Measurements from ENCODE around the gene NUP133.
"Not testable (repeated sequence)": the region's sequence is repeated elsewhere in the genome, so short reads cannot be mapped to it uniquely, and the experiment has no call there.

NUP133 gene

DNA sequence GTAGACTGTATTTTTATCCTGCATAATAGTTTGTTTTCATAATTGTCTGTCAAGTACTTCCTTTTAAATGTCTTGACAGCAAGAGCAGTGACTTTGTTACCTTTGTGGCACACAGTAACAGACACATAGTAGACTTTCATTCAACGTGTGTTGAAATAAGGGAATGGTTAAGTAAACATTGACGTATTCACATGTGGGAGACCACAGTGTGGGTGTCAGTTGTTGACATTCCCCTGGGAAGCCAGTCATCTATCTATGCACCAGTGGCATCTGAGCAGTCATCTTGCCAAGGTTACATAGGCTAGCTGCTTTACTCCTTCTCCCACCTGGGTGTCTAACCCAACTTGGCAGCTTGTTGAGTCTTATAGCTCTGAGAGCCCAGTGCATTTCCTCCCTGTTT, 1.4 kb upstream of the NUP133 start:
- in situ Hi-C loops (cut with HindIII; ENCODE audit: low sequenced_read_pairs), result no loop called here

DNA sequence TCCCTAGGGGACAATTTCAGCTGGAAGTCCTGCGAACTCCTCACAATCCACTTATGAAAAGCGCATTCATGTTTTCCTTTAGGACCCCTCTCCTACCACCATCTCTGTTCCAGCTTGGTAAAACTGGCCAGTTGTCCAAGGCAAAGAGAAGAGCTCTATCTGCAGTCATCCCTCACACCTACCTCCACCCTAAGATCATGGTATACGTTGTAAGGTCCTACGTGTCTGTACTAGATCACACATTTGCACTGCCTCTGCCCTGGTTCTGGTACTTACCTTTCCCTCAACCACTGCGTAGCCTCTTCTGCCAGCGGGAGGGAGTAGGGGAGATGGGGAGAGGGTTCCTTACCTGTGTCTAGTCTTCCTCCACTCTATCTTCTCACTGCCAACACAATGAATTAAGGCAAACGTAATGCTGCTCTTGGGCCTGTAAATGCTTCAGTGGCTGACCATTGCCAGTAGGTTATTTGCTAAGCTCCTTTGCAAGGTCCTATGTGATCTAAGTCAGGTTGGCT, 739 bp upstream of the NUP133 start:
- in situ Hi-C loops (cut with HindIII; ENCODE audit: low sequenced_read_pairs), result no loop called here

GRCh38 chr1:229507502-229507901, 639 bp downstream of the NUP133 start:
- in situ Hi-C loops (cut with HindIII; ENCODE audit: low sequenced_read_pairs), result no loop called here

DNA sequence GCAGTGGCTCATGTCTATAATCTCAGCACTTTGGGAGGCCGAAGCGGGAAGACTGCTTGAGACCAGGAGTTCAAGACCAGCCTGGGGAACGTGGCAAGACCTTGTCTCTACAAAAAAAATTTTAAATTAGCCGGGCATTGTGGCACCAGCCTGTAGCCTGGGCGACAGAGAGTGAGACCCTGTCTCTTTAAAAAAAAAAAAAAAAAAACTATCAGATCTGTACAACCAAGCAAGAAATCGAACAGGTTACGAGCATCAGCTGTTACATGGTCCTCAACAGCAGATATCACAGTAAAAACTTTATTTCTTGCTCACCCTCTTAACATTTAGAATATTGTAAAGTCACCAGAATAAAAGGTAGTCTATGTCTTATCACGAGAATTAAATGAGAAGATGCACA, 1.5 kb downstream of the NUP133 start:
- in situ Hi-C loops (cut with HindIII; ENCODE audit: low sequenced_read_pairs), result no loop called here

DNA sequence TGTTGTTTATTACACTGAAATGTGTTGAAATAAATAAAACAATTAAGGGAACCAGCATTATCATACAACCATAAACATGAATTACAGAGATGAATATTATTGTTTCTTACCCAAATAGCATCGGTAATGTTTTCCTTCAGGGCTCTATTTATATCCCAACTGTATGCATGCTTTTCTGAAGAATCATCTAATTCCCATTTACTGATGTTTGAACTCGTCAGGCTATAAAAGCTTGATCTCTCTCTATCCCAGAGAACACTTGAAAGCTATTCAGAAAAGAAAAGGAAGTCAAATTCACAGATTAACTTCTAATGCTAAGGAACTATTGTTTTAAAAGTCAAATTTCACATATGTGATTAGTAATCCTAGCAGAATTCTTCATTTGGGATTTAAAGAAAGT, 12.4 kb downstream of the NUP133 start:
- in situ Hi-C loops (cut with HindIII; ENCODE audit: low sequenced_read_pairs), result loop anchor here (10.0 kb wide), 1 partner anchor 171 kb away; no protein-coding TSS in a partner anchor

DNA sequence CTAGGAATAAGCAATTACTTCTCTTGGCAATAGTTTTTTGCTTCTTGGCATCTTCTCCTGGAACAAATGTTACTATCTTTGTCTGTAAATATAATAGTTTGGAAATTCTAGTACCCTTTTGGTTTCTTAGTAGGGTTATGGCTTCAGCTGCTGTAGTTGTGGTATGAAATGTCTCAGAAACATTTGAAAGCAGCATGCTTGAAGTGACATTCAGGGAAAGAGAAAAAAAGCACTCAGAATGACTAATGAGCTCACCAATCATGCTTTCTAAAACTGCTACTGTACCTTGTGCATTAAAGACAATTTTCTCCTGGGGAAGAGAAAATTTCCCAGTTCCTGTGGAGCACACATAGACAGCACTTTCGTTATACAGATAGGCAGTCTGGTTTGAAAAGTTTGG, 21.0 kb downstream of the NUP133 start:
- in situ Hi-C loops (cut with HindIII; ENCODE audit: low sequenced_read_pairs), result no loop called here

DNA sequence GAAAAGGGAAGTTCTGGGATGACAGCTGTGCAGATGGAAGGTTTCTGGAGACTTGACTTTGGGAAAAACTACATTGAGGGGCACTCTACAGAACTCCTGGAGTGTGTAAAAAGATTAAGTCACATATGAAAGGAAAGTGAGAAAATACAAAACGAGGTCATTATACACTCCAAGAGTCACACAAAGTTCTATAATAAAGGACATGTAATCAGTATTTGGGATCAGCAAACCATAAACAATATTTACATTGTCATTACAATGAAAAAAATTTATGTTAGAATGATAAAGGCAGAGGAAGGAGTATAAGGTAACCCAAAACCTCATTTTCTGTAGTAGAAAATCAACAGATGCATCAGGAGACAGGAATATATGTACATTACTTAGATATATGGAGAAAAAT, 22.8 kb downstream of the NUP133 start:
- in situ Hi-C loops (cut with HindIII; ENCODE audit: low sequenced_read_pairs), result no loop called here

- in situ Hi-C loops (cut with HindIII; ENCODE audit: low sequenced_read_pairs), result no loop called here
These were observed 25.6 kb downstream of the NUP133 start for GRCh38 chr1:229482511-229482910.

GRCh38 chr1:229480495-229480894, 27.6 kb downstream of the NUP133 start:
- in situ Hi-C loops (cut with HindIII; ENCODE audit: low sequenced_read_pairs), result no loop called here

GRCh38 chr1:229479660-229480399, 28.3 kb downstream of the NUP133 start:
- in situ Hi-C loops (cut with HindIII; ENCODE audit: low sequenced_read_pairs), result no loop called here

GRCh38 chr1:229478852-229479251, 29.3 kb downstream of the NUP133 start:
- in situ Hi-C loops (cut with HindIII; ENCODE audit: low sequenced_read_pairs), result no loop called here

DNA sequence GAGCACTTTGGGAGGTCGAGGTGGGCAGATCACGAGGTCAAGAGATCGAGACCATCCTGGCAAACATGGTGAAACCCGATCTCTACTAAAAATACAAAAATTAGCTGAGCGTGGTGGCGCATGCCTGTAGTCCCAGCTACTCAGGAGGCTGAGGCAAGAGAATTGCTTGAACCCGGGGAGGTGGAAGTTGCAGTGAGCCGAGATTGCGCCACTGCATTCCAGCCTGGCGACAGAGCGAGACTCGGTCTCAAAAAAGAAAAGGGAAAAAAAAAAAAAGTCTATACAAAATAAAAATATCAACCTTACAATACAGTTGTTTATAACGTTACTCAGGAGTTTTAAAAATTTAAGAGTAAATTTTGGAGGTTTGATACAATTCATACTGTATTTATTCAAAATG, 32.3 kb downstream of the NUP133 start:
- in situ Hi-C loops (cut with HindIII; ENCODE audit: low sequenced_read_pairs), result not testable (repeated sequence)

- in situ Hi-C loops (cut with HindIII; ENCODE audit: low sequenced_read_pairs), result no loop called here
These were observed 33.6 kb downstream of the NUP133 start for GRCh38 chr1:229474509-229474908.

DNA sequence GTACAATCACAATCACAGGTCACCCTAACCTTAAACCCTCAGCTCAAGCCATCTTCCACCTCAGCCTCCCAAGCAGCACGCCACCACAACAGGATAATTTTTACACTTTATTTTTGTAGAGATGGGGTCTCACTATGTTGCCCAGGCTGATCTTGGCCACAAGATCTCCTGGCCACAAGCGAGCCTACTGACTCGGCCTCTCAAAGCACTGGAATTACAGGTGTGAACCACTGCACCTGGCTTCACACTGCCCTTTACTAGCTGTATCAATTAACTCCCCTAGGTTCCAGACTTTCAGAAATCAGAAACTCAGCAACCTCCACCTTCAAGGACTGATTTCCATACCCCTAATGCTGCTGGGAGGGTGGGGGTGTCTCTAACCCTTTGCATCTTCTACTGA, 37.0 kb downstream of the NUP133 start:
- in situ Hi-C loops (cut with HindIII; ENCODE audit: low sequenced_read_pairs), result no loop called here

- in situ Hi-C loops (cut with HindIII; ENCODE audit: low sequenced_read_pairs), result no loop called here
These were observed 37.6 kb downstream of the NUP133 start for GRCh38 chr1:229470406-229471043.

GRCh38 chr1:229466887-229467286, 41.3 kb downstream of the NUP133 start:
- in situ Hi-C loops (cut with HindIII; ENCODE audit: low sequenced_read_pairs), result no loop called here

GRCh38 chr1:229464672-229465071, 43.5 kb downstream of the NUP133 start:
- in situ Hi-C loops (cut with HindIII; ENCODE audit: low sequenced_read_pairs), result no loop called here

- in situ Hi-C loops (cut with HindIII; ENCODE audit: low sequenced_read_pairs), result no loop called here
These were observed 47.0 kb downstream of the NUP133 start for GRCh38 chr1:229461032-229461668.

GRCh38 chr1:229459815-229460214, 48.3 kb downstream of the NUP133 start:
- in situ Hi-C loops (cut with HindIII; ENCODE audit: low sequenced_read_pairs), result no loop called here

DNA sequence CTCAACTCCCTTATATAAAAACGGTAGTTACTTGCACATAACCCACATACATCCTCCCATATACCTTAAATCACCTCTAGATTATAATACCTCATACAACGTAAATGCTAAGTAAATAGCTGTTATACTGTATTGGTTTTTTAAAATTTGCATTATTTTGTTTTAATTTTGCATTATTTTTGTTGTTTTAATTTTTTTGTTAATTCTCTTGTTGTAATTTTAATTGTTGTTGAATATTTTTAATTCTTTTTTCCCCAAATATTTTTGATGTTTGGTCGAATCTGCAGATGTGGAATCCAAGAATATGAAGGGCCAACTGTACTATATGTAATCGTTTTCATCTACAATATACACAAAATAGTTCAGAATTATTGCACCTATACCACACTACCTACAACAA, 50.7 kb downstream of the NUP133 start:
- in situ Hi-C loops (cut with HindIII; ENCODE audit: low sequenced_read_pairs), result no loop called here

- in situ Hi-C loops (cut with HindIII; ENCODE audit: low sequenced_read_pairs), result no loop called here
These were observed 52.1 kb downstream of the NUP133 start for GRCh38 chr1:229456016-229456415.

GRCh38 chr1:229454056-229454455, 54.1 kb downstream of the NUP133 start:
- in situ Hi-C loops (cut with HindIII; ENCODE audit: low sequenced_read_pairs), result no loop called here
